ENCODE results near the gene TGM4. TPM values are rescaled to one million over a fixed set of nuclear protein-coding genes. Genes with fewer than 3 reads are reported as not detected.

Gene TGM4
- total RNA-seq, 2 experiments from 2014 or later: not detected

GRCh38 chr3:44954962-44955361 is 80.6 kb downstream of the TGM4 start:
- H3K36me3 Mint-ChIP-seq (ENCODE audit: low read depth): peaks cover 12% of the 10 kb centered on the region
- CTCF ChIA-PET: interaction anchor here (0.6 kb wide), 1 partner anchor 433 kb away, joined by 5 read pairs; no protein-coding TSS in a partner anchor
- no peaks in the 10 kb centered on the region for H3K9me3 Mint-ChIP-seq
- POLR2A ChIA-PET: no interaction called here
- peaks cover 3% of the 10 kb centered on the region for H3K4me1 Mint-ChIP-seq
- no peak overlapping the region for H3K27ac Mint-ChIP-seq
- H3K27me3 Mint-ChIP-seq: no peaks in the 10 kb centered on the region
- no peak overlapping the region for H3K4me3 Mint-ChIP-seq
- no peak for DNase-seq

- no peak for DNase-seq
- H3K4me3 Mint-ChIP-seq: no peak overlapping the region
- no peaks in the 10 kb centered on the region for H3K9me3 Mint-ChIP-seq
- peaks cover 8% of the 10 kb centered on the region for H3K4me1 Mint-ChIP-seq
- H3K36me3 Mint-ChIP-seq (ENCODE audit: low read depth): peaks cover 12% of the 10 kb centered on the region
- ChIA-PET CTCF (interaction anchor here (0.5 kb wide), 1 partner anchor 252 kb away, joined by 4 read pairs; no protein-coding TSS in a partner anchor), POLR2A (interaction anchor here (0.9 kb wide), 1 partner anchor 9 kb away, joined by 3 read pairs; no protein-coding TSS in a partner anchor)
- no peaks in the 10 kb centered on the region for H3K27me3 Mint-ChIP-seq
- no peak overlapping the region for H3K27ac Mint-ChIP-seq
Observed at GRCh38 chr3:44955917-44956316, 81.5 kb downstream of the TGM4 start.

- DNase-seq: no peak
- H3K4me1 Mint-ChIP-seq: peaks cover 16% of the 10 kb centered on the region
- CTCF ChIA-PET: interaction anchor here (1.1 kb wide), 1 partner anchor 702 kb away, joined by 3 read pairs; no protein-coding TSS in a partner anchor
- no peaks in the 10 kb centered on the region for H3K27me3 Mint-ChIP-seq
- H3K4me3 Mint-ChIP-seq: no peak overlapping the region
- peaks cover 9% of the 10 kb centered on the region for H3K36me3 Mint-ChIP-seq (ENCODE audit: low read depth)
- POLR2A ChIA-PET: interaction anchor here (1.3 kb wide), 1 partner anchor 10 kb away, joined by 4 read pairs; no protein-coding TSS in a partner anchor
- H3K27ac Mint-ChIP-seq: no peak overlapping the region
- H3K9me3 Mint-ChIP-seq: no peaks in the 10 kb centered on the region
Observed at GRCh38 chr3:44957986-44958385, 83.6 kb downstream of the TGM4 start.

- Mint-ChIP-seq H3K27me3 (no peaks in the 10 kb centered on the region), H3K27ac (no peak overlapping the region), H3K9me3 (no peaks in the 10 kb centered on the region), H3K36me3 (ENCODE audit: low read depth) (peaks cover 9% of the 10 kb centered on the region), H3K4me1 (peaks cover 16% of the 10 kb centered on the region), H3K4me3 (no peak overlapping the region)
- no peak for DNase-seq
- CTCF ChIA-PET: interaction anchor here (1.1 kb wide), 1 partner anchor 702 kb away, joined by 3 read pairs; no protein-coding TSS in a partner anchor
- POLR2A ChIA-PET: interaction anchor here (1.3 kb wide), 1 partner anchor 9 kb away, joined by 4 read pairs; no protein-coding TSS in a partner anchor
Observed at GRCh38 chr3:44958386-44958785, 84.0 kb downstream of the TGM4 start.

- CTCF ChIA-PET: no interaction called here
Observed at GRCh38 chr3:44960387-44961026, 86.1 kb downstream of the TGM4 start.

GRCh38 chr3:44961888-44962287 is 87.5 kb downstream of the TGM4 start:
- ChIA-PET POLR2A (no interaction called here), CTCF (no interaction called here)
- no peak overlapping the region for H3K27ac Mint-ChIP-seq

More at GRCh38 chr3:44960387-44961026, 86.1 kb downstream of the TGM4 start:
- Mint-ChIP-seq H3K27me3 (no peaks in the 10 kb centered on the region), H3K27ac (no peak overlapping the region), H3K4me1 (peaks cover 13% of the 10 kb centered on the region), H3K9me3 (no peaks in the 10 kb centered on the region), H3K36me3 (ENCODE audit: low read depth) (peaks cover 7% of the 10 kb centered on the region), H3K4me3 (no peak overlapping the region)
- POLR2A ChIA-PET: no interaction called here
- DNase-seq: no peak

GRCh38 chr3:44962621-44963393 is 88.4 kb downstream of the TGM4 start:
- no peaks in the 10 kb centered on the region for H3K36me3 Mint-ChIP-seq (ENCODE audit: low read depth)
- H3K4me3 Mint-ChIP-seq: no peak overlapping the region
- ChIA-PET CTCF (no interaction called here), POLR2A (no interaction called here)
- H3K4me1 Mint-ChIP-seq: peaks cover 33% of the 10 kb centered on the region
- no peaks in the 10 kb centered on the region for H3K27me3 Mint-ChIP-seq
- H3K27ac Mint-ChIP-seq: no peak overlapping the region
- H3K9me3 Mint-ChIP-seq: no peaks in the 10 kb centered on the region
- DNase-seq: no peak

More at GRCh38 chr3:44961888-44962287, 87.5 kb downstream of the TGM4 start:
- Mint-ChIP-seq H3K4me3 (no peak overlapping the region), H3K9me3 (no peaks in the 10 kb centered on the region), H3K27me3 (no peaks in the 10 kb centered on the region), H3K4me1 (peaks cover 24% of the 10 kb centered on the region), H3K36me3 (ENCODE audit: low read depth) (peaks cover 4% of the 10 kb centered on the region)
- no peak for DNase-seq

- Mint-ChIP-seq H3K4me1 (peaks cover 42% of the 10 kb centered on the region), H3K36me3 (ENCODE audit: low read depth) (no peaks in the 10 kb centered on the region), H3K4me3 (no peak overlapping the region), H3K9me3 (no peaks in the 10 kb centered on the region), H3K27me3 (no peaks in the 10 kb centered on the region), H3K27ac (no peak overlapping the region)
- CTCF ChIA-PET: no interaction called here
- no peak for DNase-seq
- POLR2A ChIA-PET: no interaction called here
Observed at GRCh38 chr3:44963571-44964325, 89.3 kb downstream of the TGM4 start.

Other genes with a start within 250 kb of the TGM4 start
- 10 to 100 TPM; 13.4 to 14.0 TPM for gene ZNF197, start 249.6 kb upstream of the TGM4 start, total RNA-seq
- 1 to 10 TPM; 1.9 to 3.5 TPM for gene ZNF35, start 225.9 kb upstream of the TGM4 start, total RNA-seq
- gene ZNF502, start 161.9 kb upstream of the TGM4 start, total RNA-seq: under 1 TPM; 0.86 to 0.95 TPM
- gene ZNF501, start 145.0 kb upstream of the TGM4 start, total RNA-seq: 1 to 10 TPM; 2.0 to 2.5 TPM
- 10 to 100 TPM; 31.3 to 35.9 TPM for gene KIAA1143, start 113.0 kb upstream of the TGM4 start, total RNA-seq
- 10 to 100 TPM; 52.5 to 53.2 TPM for gene KIF15, start 112.8 kb upstream of the TGM4 start, total RNA-seq
- 1 to 10 TPM; 9.3 to 9.7 TPM for gene TMEM42, start 12.7 kb upstream of the TGM4 start, total RNA-seq
- gene ZDHHC3, start 101.6 kb downstream of the TGM4 start, total RNA-seq: 10 to 100 TPM; 46.6 to 51.6 TPM
- 10 to 100 TPM; 38.0 to 40.8 TPM for gene EXOSC7, start 101.6 kb downstream of the TGM4 start, total RNA-seq
- gene CLEC3B, start 151.7 kb downstream of the TGM4 start, total RNA-seq: not detected